HepG2 (cell line): Measurements from ENCODE around the gene SOX9. TPM values are rescaled to one million over a fixed set of nuclear protein-coding genes. Genes with fewer than 3 reads are reported as not detected.

Source experiments
- CBX1 ChIP-seq: IDR thresholded peaks from one replicate; pipeline ENCODE4 v1.6.1; 2016; ENCODE audit warnings: antibody characterized with exemption, low read depth
- ETS1 ChIP-seq: sonication (generic); formaldehyde crosslinking; IDR thresholded peaks from 2 replicates; pipeline ENCODE4 v1.4.0; 2020; ENCODE audit warnings: missing genetic modification reagents
- HMGA1 ChIP-seq: sonication (generic); formaldehyde crosslinking; conservative IDR thresholded peaks from 2 replicates; pipeline ENCODE4 v1.4.0; 2020; ENCODE audit warnings: missing genetic modification reagents
- KDM6A ChIP-seq: IDR thresholded peaks from 2 replicates; pipeline ENCODE4 v1.6.1; 2016; ENCODE audit warnings: low read depth
- MED13 ChIP-seq: sonication (generic); formaldehyde crosslinking; IDR thresholded peaks from 2 replicates; pipeline ENCODE4 v1.5.0; 2020; ENCODE audit warnings: missing genetic modification reagents
- MIXL1 ChIP-seq: IDR thresholded peaks from 2 replicates; pipeline ENCODE4 v1.6.1; 2016
- MYPOP ChIP-seq: sonication (generic); formaldehyde crosslinking; IDR thresholded peaks from 2 replicates; pipeline ENCODE4 v1.8.1; 2023; ENCODE audit warnings: mild to moderate bottlenecking, moderate library complexity, missing genetic modification reagents
- PREB ChIP-seq: sonication (generic); formaldehyde crosslinking; IDR thresholded peaks from 2 replicates; pipeline ENCODE4 v1.4.0; 2020; ENCODE audit warnings: missing genetic modification reagents
- SIN3A ChIP-seq: IDR thresholded peaks from 2 replicates; pipeline ENCODE4 v1.6.1; 2011; ENCODE audit warnings: low read depth, mild to moderate bottlenecking, control low read depth, low read length, borderline replicate concordance
- SNAI1 ChIP-seq: sonication (generic); formaldehyde crosslinking; IDR thresholded peaks from 2 replicates; pipeline ENCODE4 v1.5.0; 2020; ENCODE audit warnings: mild to moderate bottlenecking, missing genetic modification reagents, borderline replicate concordance
- TARDBP ChIP-seq: sonication (generic); formaldehyde crosslinking; IDR thresholded peaks from 2 replicates; pipeline ENCODE4 v1.8.0; 2022; ENCODE audit warnings: mild to moderate bottlenecking, missing genetic modification reagents
- ZFX ChIP-seq: sonication (generic); formaldehyde crosslinking; IDR thresholded peaks from 2 replicates; pipeline ENCODE4 v1.4.0; 2020; ENCODE audit warnings: mild to moderate bottlenecking, low read depth, missing genetic modification reagents, moderate library complexity
- ZMYM3 ChIP-seq: sonication (generic); formaldehyde crosslinking; IDR thresholded peaks from 2 replicates; pipeline ENCODE4 v1.5.1; 2020; ENCODE audit warnings: mild to moderate bottlenecking, missing genetic modification reagents
- ZNF18 ChIP-seq: sonication (generic); formaldehyde crosslinking; IDR thresholded peaks from 2 replicates; pipeline ENCODE4 v1.8.0; 2022; ENCODE audit warnings: mild to moderate bottlenecking, missing genetic modification reagents; ENCODE audit not compliant: insufficient replicate concordance
- ZNF414 ChIP-seq: sonication (generic); formaldehyde crosslinking; IDR thresholded peaks from 2 replicates; pipeline ENCODE4 v1.5.0; 2020; ENCODE audit warnings: missing genetic modification reagents
- ZNF431 ChIP-seq: sonication (generic); formaldehyde crosslinking; IDR thresholded peaks from 2 replicates; pipeline ENCODE4 v1.9.0; 2022; ENCODE audit warnings: missing genetic modification reagents, low read depth, mild to moderate bottlenecking, borderline replicate concordance
- ZNF441 ChIP-seq: sonication (generic); formaldehyde crosslinking; IDR thresholded peaks from 2 replicates; pipeline ENCODE4 v1.7.0; 2021; ENCODE audit warnings: missing genetic modification reagents, borderline replicate concordance
- ZNF484 ChIP-seq: sonication (generic); formaldehyde crosslinking; IDR thresholded peaks from 2 replicates; pipeline ENCODE4 v1.5.1; 2020; ENCODE audit warnings: mild to moderate bottlenecking, low read depth, missing genetic modification reagents, borderline replicate concordance
- ZNF563 ChIP-seq: sonication (generic); formaldehyde crosslinking; IDR thresholded peaks from 2 replicates; pipeline ENCODE4 v1.8.0; 2022; ENCODE audit warnings: mild to moderate bottlenecking, moderate library complexity, missing genetic modification reagents
- ZNF564 ChIP-seq: sonication (generic); formaldehyde crosslinking; IDR thresholded peaks from 2 replicates; pipeline ENCODE4 v1.8.1; 2023; ENCODE audit warnings: mild to moderate bottlenecking, missing genetic modification reagents
- ZNF724P ChIP-seq: sonication (generic); formaldehyde crosslinking; IDR thresholded peaks from 2 replicates; pipeline ENCODE4 v1.8.0; 2022; ENCODE audit warnings: missing genetic modification reagents, borderline replicate concordance
- ZNF75D ChIP-seq: sonication (generic); formaldehyde crosslinking; IDR thresholded peaks from 2 replicates; pipeline ENCODE4 v1.8.1; 2023; ENCODE audit warnings: missing genetic modification reagents, mild to moderate bottlenecking, borderline replicate concordance
- ZNF782 ChIP-seq: sonication (generic); formaldehyde crosslinking; IDR thresholded peaks from 2 replicates; pipeline ENCODE4 v1.4.0; 2020; ENCODE audit warnings: missing genetic modification reagents, mild to moderate bottlenecking, borderline replicate concordance
- ZSCAN21 ChIP-seq: sonication (generic); formaldehyde crosslinking; IDR thresholded peaks from 2 replicates; pipeline ENCODE4 v1.8.0; 2022; ENCODE audit warnings: mild to moderate bottlenecking, missing genetic modification reagents, moderate library complexity, borderline replicate concordance
- polyA plus RNA-seq, 8 experiments: library from polyadenylated mRNA; depleted of rRNA in 3 of 8; stranded (reverse) in 7 of 8; unstranded in 1 of 8; fragments of >200 nt; fragmentation: Illumina TruSeq in 4 of 8; extraction: Trizol in 4 of 8; gene quantifications; 2 replicates each; pipeline versions ENCODE4 v1.2.1 to v1.2.3, GENCODE V29; 2011 to 2016; ENCODE audit warnings: low read depth in 4 of 8, missing spikeins in 1 of 8, mixed read lengths in 1 of 8; ENCODE audit not compliant: insufficient read depth in 1 of 8
- total RNA-seq, 5 experiments: library from RNA; depleted of rRNA; stranded (reverse); fragments of >200 nt; fragmentation: Illumina TruSeq; extraction: Trizol; gene quantifications; 2 replicates each; pipeline ENCODE4 v1.2.3, GENCODE V29; 2016; ENCODE audit warnings: low read depth in 1 of 5

Gene SOX9
- total and polyA plus RNA-seq, 2 of the 13 experiments (the other 11 are each of a cell fraction or from before 2014, with no cell fraction given) = 16.1 to 27.6 TPM

- TF ChIP-seq PREB (no peak), HMGA1 (CRISPR knock-in tag) (no peak), ZNF782 (CRISPR knock-in tag) (no peak), ZNF484 (no peak), SNAI1 (peak; percentile 44; the same call in 1 of the 2 replicates), ZNF563 (CRISPR knock-in tag) (no peak), ZNF564 (CRISPR knock-in tag) (no peak), CBX1 (peak; percentile 30), MED13 (CRISPR knock-in tag) (peak; percentile 32; the same call in 1 of the 2 replicates), TARDBP (CRISPR knock-in tag) (peak; percentile 42; the same call in 1 of the 2 replicates), KDM6A (CRISPR knock-in tag) (no peak), ETS1 (CRISPR knock-in tag) (no peak), ZNF18 (peak; percentile 57), ZSCAN21 (no peak), ZNF724P (no peak), ZFX (peak; percentile 27; the same call in 1 of the 2 replicates), SIN3A (peak; percentile 74; the same call in 1 of the 2 replicates), ZNF75D (CRISPR knock-in tag) (no peak), MYPOP (CRISPR knock-in tag) (peak; percentile 33; the same call in 1 of the 2 replicates), ZMYM3 (peak; percentile 54; the same call in 1 of the 2 replicates), ZNF414 (no peak), MIXL1 (CRISPR knock-in tag) (0 out of 2 replicates have a peak, but pooled peaks have one; percentile 7), ZNF431 (CRISPR knock-in tag) (no peak), ZNF441 (CRISPR knock-in tag) (no peak)
Observed at GRCh38 chr17:72126575-72127486, 6.0 kb downstream of the SOX9 start (continued).
